ENCODE data around the gene WDHD1.

WDHD1 gene

DNA sequence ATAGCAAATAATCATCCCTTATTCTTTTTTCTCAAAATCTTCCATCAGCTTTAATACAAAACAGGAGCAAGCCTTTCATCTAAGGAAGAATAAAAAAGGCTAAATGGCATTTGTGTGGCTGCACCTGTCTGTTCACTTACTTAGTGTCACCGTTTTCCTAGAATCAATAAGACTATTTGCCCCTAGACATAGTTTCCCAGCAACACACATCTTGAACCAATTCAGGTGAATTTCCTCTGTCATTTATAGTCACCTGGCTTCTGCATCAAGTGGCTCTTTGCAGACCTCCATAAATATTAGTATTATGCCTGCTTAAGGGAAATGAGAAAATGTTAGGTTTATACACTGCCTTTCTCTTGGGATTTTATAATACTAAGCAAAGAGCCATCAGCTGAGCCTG lies 106.8 kb downstream of the WDHD1 start:
- Histone ChIP-seq H4K20me1 (ENCODE audit: control insufficient read depth, insufficient read depth, low read depth, low read length) (no peaks in the 10 kb centered on the region), H3K27ac (ENCODE audit: low read depth, low read length) (no peak overlapping the region), H3K4me3 (ENCODE audit: low read length) (no peak overlapping the region), H3K9me3 (ENCODE audit: control insufficient read depth, insufficient read depth, low read length) (no peaks in the 10 kb centered on the region), H3K4me2 (ENCODE audit: low read length) (no peak overlapping the region), H3F3A (ENCODE audit: control insufficient read depth, insufficient read depth) (no peaks in the 10 kb centered on the region), H3K79me2 (ENCODE audit: control insufficient read depth, low read length) (no peaks in the 10 kb centered on the region), H3K4me1 (ENCODE audit: control insufficient read depth, low read length) (no peaks in the 10 kb centered on the region), H3K27me3 (ENCODE audit: control insufficient read depth, low read length) (no peaks in the 10 kb centered on the region), H3K9me2 (replicated peaks; ENCODE audit: control insufficient read depth, low read length) (no peaks in the 10 kb centered on the region), H3K36me3 (ENCODE audit: control insufficient read depth, low read length) (no peaks in the 10 kb centered on the region)
- no peak for TF ChIP-seq CTCF (IDR thresholded peaks at IDR 0.05; ENCODE audit: low read depth, low read length, poor library complexity, severe bottlenecking)
- no peak for TF ChIP-seq EZH2phosphoT487 (IDR thresholded peaks at IDR 0.05; ENCODE audit: borderline replicate concordance, low read length)

GRCh38 chr14:54919330-54919729 lies 107.6 kb downstream of the WDHD1 start:
- H3K27me3 ChIP-seq (ENCODE audit: control insufficient read depth, low read length), result no peaks in the 10 kb centered on the region
- H3K4me2 ChIP-seq (ENCODE audit: low read length), result no peak overlapping the region
- no peaks in the 10 kb centered on the region for H4K20me1 ChIP-seq (ENCODE audit: control insufficient read depth, insufficient read depth, low read depth, low read length)
- no peaks in the 10 kb centered on the region for H3K79me2 ChIP-seq (ENCODE audit: control insufficient read depth, low read length)
- no peaks in the 10 kb centered on the region for H3K9me3 ChIP-seq (ENCODE audit: control insufficient read depth, insufficient read depth, low read length)
- H3K4me3 ChIP-seq (ENCODE audit: low read length), result no peak overlapping the region
- H3K36me3 ChIP-seq (ENCODE audit: control insufficient read depth, low read length), result no peaks in the 10 kb centered on the region
- no peaks in the 10 kb centered on the region for H3F3A ChIP-seq (ENCODE audit: control insufficient read depth, insufficient read depth)
- no peaks in the 10 kb centered on the region for H3K4me1 ChIP-seq (ENCODE audit: control insufficient read depth, low read length)
- H3K27ac ChIP-seq (ENCODE audit: low read depth, low read length), result no peak overlapping the region
- H3K9me2 ChIP-seq (replicated peaks; ENCODE audit: control insufficient read depth, low read length), result no peaks in the 10 kb centered on the region
- TF ChIP-seq EZH2phosphoT487 (IDR thresholded peaks at IDR 0.05; ENCODE audit: borderline replicate concordance, low read length) (no peak), CTCF (IDR thresholded peaks at IDR 0.05; ENCODE audit: low read depth, low read length, poor library complexity, severe bottlenecking) (no peak)

DNA sequence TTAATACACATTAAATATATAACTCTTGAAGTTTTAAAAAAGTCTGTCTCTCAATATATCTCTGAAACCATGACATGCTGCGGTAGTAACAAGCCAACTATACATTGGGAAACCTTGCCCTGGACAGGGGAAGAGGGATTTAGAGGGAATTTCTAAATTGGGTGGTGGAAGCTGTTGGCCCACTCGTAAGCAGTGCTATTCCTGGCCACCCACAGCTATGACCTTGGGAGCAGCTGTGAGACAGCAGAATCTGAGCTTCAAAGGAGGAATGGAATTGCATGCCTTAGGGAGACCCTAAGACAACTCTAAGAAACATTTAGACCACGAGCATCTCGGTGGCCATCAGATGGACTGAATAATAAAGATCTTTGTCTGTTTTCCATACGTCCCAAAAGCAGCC lies 108.5 kb downstream of the WDHD1 start:
- no peak overlapping the region for H3K27ac ChIP-seq (ENCODE audit: low read depth, low read length)

More for the DNA sequence above, 108.5 kb downstream of the WDHD1 start:
- no peak overlapping the region for H3K4me3 ChIP-seq (ENCODE audit: low read length)
- H3F3A ChIP-seq (ENCODE audit: control insufficient read depth, insufficient read depth), result no peaks in the 10 kb centered on the region
- no peaks in the 10 kb centered on the region for H3K36me3 ChIP-seq (ENCODE audit: control insufficient read depth, low read length)
- H3K4me2 ChIP-seq (ENCODE audit: low read length), result no peak overlapping the region
- no peaks in the 10 kb centered on the region for H4K20me1 ChIP-seq (ENCODE audit: control insufficient read depth, insufficient read depth, low read depth, low read length)
- no peaks in the 10 kb centered on the region for H3K4me1 ChIP-seq (ENCODE audit: control insufficient read depth, low read length)
- no peaks in the 10 kb centered on the region for H3K79me2 ChIP-seq (ENCODE audit: control insufficient read depth, low read length)
- no peaks in the 10 kb centered on the region for H3K9me3 ChIP-seq (ENCODE audit: control insufficient read depth, insufficient read depth, low read length)
- no peak for TF ChIP-seq CTCF (IDR thresholded peaks at IDR 0.05; ENCODE audit: low read depth, low read length, poor library complexity, severe bottlenecking)
- no peaks in the 10 kb centered on the region for H3K9me2 ChIP-seq (replicated peaks; ENCODE audit: control insufficient read depth, low read length)
- no peaks in the 10 kb centered on the region for H3K27me3 ChIP-seq (ENCODE audit: control insufficient read depth, low read length)

Data from DOHH2 (cell line).